GM19467 (cell line): ENCODE results near the gene TET2.

Source experiments
- ATAC-seq: cut with Tn5 transposase; IDR thresholded peaks from one replicate; pipeline ENCODE4 v1.9.1; 2021; ENCODE audit warnings: mild to moderate bottlenecking, moderate library complexity; ENCODE audit not compliant: unreplicated experiment

The TET2 gene

DNA sequence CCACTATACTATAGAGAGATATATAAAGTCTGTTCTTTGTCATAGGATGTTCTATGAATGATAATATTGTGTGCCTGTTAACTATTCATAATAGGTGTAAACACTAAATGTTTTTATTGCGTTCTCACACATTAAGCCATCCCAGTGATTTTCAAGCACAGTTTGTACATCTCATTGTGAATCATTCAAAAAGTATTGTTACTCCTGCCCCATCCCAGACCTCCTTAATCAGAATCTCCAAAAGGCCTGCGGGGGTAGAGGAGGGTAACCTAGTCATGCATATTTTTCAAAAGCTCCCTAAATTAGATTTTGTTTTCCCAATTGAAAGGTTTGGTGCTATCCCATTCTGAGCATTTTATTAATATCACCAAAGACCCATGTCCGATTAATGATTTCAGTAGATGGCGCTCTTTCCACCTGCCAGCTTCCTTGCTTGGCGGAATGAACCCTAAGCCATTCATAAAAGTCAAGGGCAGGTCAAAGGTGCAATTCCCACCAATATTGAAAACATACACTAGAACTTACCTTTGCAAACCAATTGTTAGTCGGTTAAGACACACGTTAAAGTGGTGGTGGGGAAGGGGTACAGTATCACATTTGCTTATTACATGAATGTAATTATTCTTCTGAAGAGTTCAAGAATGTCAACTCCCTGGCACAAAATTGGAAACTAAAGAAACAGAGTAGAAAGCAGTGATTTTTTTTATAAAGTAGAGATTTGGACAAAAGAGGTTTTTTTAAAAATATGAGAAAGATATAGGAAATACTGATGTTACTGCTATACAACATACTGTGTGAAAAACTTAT, 5.8 kb upstream of the TET2 start:
- ATAC-seq: no peak

DNA sequence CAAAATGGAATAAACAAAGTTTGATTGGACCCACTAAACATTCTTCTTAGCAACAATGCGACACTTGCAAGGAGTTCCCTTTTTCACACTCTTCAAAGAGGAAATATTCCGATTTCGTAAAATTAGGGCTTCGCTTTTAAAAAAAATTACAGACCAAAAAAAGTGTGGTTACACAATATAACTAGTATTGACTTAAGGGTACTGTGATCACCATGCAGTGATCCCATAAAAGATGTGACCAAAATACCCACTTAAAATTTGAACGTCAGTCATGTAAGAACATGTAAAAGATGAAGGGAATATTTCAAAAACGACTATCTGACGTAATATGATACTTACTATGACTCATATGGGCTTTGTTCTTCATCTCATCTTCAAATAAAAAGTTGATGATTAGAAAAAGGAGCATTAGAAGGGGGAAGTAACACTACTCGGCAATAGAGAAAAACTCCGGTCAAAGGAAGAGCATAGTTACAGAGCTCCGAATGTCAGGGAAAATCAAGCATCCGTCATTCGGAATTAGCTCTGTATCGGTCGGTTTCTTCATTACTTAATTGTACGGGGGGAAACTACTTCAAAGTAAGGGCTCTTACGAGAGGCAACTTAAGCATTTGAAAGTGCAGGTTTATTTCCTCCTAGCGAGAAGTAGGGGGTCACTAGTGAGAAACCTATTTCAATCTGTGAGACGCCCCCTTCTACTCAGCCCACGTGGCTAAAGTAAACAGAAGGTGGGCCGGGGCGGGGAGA, 1.3 kb upstream of the TET2 start:
- no peak for ATAC-seq

DNA sequence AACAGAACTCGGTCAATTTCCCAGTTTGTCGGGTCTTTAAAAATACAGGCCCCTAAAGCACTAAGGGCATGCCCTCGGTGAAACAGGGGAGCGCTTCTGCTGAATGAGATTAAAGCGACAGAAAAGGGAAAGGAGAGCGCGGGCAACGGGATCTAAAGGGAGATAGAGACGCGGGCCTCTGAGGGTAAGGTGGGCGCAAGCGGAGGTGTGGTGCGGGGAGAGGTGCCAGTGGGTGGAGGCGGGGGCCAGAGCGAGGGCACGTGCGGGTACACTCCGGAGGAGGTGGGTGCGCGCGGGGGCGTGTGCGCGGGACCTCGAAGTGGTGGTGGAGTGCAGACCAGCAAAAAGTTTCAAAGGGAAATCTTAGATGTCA, 787 bp upstream of the TET2 start:
- ATAC-seq: peak; percentile 5

DNA sequence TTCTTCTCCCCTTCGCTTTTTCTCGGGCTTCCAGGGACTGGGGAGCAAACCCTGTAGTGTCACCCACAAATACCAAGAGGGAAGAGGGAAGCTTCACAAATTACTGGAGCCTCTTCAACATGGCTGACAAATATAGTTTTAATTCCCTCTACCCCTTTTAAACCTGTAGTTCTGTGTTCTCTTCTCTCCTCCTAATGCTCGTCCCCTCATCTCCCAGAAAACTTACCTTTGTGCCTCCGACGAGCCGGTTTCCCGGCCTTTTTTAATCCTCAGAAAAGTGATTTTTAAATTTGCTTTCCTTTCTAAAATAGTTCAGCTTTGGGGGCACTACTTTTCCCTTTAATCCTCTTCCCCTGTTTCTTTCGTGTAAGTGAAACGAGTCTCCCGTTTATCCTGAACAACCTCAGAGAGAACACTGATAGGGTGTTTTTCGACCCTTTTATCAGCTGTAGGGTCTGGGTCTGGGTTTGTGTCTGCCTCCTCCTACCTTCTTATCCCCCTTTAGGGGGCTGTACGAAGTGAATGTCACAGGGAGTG, 408 bp downstream of the TET2 start:
- peak; percentile 4 for ATAC-seq

DNA sequence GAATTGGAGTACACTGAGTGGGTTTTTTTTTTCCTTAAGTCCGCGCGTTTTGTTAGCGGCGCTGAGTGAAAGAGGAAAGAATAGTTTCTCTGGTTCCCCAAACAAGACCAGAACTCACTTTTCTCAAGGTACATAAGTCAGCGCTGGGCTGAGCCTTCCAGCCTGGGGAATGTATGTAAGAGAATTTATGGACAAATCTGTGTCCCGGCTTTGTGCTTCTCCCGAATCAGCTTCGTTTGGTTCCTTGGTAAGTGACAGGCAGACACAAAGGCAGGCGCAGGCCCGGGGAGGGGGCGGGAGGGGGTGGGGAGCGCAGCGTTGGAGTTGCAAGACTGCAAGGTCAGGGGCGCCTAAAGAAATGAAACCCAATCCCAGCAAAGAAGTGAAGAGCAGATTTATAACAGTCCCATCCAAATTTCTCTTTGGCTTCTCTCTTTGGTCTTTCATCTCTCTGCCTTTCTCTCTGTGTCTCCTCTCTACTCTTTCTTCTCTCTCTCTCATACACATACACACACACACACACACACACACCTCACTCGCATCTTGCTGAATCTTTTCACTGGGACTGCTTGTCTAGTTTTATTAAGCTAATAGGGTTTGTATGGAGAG, 981 bp downstream of the TET2 start:
- ATAC-seq: no peak

DNA sequence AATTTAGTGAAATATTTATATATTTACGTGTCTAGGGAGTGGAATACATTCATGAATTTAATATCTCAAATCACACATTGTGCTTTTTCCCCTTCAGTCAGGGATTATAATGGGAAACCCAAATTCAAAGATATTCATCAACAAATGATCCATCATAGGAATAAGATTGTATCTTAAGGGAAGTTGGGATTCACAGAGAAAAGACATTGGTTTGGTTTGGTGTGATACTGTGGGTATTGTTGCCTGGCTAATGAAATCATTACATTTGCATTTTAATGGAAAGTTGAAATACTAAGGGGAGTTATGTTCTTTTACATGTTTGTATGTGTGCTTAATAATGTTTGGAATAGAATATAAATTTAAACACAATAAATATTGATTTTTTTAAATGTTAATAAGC, 1.7 kb downstream of the TET2 start:
- no peak for ATAC-seq

DNA sequence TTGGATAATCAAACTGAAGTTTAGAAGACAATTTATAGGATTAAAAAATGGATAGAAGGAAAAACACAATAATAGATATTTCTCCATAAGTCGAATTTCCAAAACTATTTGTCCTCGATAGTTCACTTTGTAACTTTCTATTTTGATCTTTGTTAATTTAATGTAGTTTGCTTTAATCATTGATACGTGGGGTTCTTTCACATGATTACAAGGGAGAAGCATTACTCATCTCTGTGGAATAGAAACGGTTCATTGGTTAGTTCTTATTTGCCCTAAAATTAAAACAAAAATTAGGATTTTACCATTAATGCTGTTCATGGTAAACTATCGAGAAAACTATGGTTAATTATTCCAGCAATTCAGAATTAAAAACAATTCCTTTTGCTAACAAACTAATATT, 2.1 kb downstream of the TET2 start:
- no peak for ATAC-seq

DNA sequence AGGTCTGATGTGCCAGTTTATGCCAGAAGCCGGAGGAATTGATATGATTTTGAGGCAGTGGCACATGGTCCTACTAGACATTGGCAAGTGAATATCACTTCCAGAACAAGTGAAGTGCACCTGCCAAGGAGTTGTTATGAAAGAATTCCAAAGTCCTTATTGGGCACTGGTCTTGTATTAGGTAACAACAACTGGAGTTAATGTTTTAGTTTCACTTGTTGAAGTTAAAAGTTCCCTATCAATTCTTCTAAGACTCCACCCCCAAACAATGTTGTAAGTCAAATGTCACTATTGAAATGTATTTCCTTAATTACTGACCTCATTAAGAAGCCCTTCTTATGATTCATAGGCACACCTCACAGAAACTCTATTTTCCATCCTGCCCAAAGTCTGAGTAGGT, 3.1 kb downstream of the TET2 start:
- no peak for ATAC-seq

DNA sequence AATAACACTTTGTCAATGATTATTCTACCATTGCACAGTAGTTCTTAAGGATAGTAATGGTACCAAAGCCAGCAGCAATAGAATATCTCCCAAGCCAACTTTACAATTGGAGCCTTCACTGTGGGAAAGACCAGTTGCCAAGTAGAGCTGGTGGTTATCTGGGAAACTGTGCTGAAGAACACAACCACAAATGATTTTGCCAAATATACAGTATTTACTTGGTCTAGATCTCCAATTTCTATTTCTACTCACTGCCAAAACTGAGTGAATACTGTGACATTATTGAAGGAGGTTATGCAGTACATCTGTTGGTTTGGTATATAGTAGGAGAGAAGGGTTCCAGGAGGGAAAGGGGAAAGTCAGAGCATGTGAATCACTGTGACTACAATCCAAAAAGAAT, 3.8 kb downstream of the TET2 start:
- ATAC-seq: no peak

DNA sequence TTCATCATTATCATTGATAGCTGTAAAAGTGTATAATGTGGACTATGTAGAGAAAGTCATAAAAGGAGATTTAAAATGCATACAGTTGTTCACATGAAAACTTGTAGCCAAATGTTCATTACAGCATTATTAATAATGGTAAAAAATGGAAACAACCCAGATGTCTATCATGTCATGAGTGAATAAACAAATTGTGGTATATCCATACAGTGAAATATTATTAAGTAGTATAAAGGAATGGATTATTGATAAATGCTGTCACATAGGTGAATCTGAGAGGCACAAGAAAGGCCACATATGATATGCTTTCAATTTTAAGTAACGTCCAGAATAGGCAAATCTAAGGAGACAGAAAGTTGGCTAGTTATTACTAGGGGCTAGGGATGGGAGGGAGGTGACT, 7.1 kb downstream of the TET2 start:
- no peak for ATAC-seq

DNA sequence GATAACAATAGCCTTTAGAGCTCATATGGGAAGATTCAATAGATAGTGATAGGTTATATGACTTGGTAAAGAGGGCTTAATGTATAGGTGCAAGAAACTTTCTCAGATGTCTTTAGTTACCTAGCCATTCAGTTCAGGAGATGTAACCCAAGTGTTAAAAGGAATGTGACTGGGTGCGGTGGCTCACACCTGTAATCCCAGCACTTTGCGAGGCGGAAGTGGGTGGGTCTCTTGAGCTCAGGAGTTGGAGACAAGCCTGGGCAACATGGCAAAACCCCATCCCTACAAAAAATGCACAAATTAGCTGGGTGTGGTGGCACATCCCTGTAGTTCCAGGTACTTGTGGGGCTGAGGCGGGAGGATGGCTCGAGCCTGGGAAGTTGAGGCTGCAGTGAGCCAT, 7.9 kb downstream of the TET2 start:
- no peak for ATAC-seq

DNA sequence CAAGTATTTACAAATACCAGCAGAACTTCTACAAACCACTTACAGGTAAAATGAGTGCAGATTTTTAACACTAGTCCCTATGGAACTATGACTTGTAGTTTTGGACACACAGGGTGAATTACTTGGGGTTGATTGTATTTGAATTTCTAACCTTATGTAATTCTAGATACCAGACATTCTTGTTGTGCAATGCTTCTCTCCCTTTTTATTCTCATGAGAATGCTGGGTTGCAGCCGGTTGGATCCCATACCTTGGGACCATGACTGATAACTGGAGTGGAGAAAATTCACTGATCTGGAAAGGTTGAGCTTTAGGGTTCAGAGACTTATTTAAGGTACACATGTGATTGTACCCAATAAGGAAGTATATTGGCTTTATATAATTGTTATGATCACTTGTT, 8.8 kb downstream of the TET2 start:
- no peak for ATAC-seq

DNA sequence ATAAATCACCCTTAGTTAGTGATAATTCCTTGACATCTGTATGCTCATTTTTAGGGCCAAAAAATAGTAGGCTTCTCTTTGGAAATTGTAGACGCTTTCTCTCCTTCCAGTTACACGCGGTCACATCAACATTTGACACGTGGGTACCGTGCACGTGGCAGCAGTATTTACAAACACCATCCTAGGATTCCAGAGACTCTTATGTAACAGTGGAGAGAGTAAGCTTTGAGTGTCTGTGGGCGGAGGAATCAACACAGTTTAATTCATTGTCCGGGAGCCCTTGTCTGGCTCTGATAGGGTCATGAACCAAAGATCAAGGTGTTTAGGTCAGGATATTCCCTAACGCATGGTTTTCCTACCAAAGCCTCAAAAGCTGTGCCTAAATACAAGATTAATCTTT, 12.2 kb downstream of the TET2 start:
- no peak for ATAC-seq

DNA sequence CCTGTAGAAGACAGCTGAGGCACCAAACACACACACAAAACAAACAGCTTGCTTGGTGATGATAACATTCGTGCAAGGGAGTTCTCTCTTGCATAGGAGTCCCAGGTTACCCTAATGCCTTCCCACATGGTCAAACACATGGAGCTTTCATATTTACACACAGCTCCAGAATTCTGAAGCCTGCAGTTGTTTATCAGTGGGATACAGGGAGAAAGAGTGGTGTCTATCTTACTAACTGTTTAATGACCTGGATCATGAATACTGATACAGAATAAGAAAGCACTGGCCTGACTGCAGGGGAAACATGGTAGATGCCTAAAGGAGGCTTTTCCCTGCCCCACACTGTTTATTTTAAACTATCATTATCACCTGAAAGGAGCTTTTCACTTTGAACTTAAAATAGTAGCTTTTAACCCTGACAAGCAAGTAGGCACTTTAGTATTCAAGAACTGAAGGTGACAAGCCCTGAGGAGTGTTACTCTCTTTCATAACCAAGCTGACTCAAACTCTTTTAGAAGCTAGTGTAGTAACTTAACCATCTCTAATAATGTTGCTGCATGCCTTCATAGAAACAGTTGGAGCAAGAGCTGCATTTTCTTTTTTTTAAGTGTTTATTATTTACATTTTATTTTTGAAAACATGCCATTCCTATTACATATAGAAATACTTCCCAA, 15.6 kb downstream of the TET2 start:
- ATAC-seq: no peak

DNA sequence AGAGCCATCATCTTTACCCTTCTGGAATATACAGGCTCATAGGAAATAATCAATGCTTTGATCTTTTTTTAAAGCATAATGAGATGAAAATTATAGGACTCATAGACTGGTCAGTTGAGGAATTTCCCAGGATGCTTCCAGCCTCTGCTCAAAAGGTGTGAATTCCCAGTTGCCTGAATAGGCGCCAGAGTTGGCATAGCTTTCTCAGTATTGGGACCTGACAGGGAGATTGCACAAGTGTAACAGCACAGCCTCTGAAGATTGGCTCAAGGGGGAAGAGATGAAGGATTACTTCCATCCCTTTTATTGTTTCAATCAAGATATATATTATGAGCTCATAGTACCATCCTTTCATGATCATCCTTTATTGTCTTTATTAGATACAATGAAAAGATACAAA, 17.9 kb downstream of the TET2 start:
- no peak for ATAC-seq

DNA sequence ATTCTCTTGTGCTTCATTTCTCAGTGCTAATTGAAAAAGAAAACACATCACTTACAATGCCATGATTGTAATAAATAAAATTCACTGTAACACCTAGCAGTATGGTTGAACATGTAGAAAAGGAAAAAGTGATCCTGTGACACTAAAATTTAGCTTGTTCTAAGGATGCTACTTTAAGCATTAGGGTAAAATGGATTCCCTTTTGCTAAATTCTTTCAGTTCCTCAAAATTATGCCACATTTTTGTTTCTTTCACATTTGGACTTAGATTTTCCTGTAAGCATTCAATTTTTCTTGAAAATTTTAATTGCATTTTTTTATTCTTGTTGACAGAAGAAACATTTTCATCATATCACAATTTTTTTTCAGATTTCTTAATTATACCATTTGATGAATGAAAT, 19.4 kb downstream of the TET2 start:
- ATAC-seq: no peak

DNA sequence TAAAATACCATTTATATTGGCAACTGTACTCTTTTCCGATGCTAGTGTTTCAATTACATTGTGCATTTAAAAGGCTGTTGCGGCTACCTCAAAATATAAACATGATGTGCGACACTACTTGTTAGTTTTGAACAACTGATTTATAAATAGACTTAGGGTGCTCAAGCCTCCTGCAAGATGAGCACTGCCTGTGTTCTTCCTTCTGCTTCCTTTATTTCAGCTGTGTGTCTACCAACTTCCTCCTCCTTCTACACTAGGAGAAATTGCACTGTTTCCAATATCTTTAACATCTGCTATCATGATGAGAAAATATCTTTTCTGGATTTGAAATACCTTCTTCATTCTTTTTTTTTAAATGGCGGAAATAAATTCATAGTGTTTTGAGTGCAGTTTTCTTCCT, 24.0 kb downstream of the TET2 start:
- no peak for ATAC-seq

DNA sequence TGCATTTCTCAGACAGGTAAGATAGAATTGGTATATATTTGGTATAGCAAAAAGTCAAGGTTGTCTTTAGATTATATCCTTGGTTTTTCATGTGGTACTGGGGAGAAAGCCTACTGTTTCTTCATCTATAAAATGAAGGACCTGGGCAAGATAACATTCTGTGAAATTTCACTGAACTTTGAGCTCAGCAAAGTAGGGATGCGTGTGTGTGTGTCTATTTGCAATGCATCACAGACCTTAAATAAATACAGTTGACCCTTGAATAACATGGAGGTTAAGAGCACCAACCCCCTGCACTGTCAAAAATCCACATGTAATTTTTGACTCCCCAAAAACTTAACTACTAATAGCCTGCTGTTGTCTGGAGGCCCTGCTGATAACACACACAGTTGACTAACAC, 25.2 kb downstream of the TET2 start:
- ATAC-seq: no peak

DNA sequence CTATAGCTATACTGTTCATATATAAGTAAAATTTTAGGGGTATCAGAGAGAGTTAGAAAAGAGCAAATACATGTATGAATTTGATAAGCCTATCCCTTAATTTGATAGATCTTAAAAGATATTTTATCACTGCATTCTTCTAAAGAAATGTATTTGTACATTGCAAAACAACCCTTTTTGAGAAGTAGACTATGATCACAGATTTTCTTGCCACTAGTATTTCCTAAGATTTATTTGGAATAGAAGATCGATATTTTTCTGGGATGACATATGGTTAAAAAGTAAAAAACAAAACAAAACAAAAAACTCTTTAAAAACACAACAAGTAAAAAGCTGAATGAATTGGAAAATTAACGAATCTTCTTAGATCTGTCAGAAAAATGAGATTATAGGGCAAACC, 27.4 kb downstream of the TET2 start:
- no peak for ATAC-seq

DNA sequence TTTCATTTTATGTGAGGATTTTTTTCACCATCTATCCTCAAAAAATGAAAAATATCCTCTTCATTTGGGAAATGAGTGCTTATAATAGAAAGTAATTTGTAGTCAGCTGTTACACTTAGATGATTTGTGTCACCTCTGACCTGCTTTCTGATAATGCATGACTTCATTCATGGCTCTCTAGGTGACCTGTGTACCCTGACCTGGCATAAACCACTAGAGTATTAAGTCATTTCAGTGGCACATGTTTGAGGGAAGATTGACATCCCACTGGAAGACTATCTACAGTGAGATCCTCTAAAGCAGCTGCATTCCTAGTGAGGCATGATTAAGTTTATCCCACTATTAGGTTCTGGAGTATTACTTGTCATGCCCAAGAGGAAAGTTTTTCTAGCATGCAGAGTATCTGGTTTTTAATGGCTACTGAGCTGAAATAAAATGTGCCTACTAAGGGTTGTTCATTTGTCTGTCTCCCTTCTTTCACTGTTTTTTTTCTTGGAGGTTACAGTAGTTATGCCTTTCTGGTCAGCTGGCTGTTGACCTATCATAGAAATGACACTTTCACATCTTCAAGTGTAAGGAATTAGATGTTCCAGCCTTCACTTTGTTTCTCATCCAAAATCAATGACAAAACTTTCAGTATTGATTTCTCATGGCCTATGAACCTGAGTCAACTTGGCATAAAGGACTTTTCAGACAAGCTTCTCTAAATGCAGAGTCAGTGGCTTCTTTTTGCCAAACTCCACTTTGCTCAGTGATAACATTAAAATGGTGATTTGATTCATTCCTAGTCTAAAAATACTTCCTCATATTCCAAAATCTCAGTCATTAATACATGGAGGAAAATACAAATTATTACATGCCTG, 33.1 kb downstream of the TET2 start:
- ATAC-seq: no peak
